Measurements from ENCODE around the gene LGR4.

GRCh38 chr11:27452147-27452546 lies 20.4 kb downstream of the LGR4 start:
- TF ChIP-seq POLR2A (IDR thresholded peaks at IDR 0.05; ENCODE audit: low read depth, low read length) (no peak), BHLHE40 (IDR thresholded peaks at IDR 0.05; ENCODE audit: low read depth, low read length) (no peak), CTCF (conservative IDR thresholded peaks at IDR 0.05; ENCODE audit: low read depth, low read length) (no peak), SMC3 (IDR thresholded peaks at IDR 0.05; ENCODE audit: low read depth, low read length) (no peak), RAD21 (IDR thresholded peaks at IDR 0.05; ENCODE audit: low read length) (no peak), CEBPB (IDR thresholded peaks at IDR 0.05; ENCODE audit: low read depth, low read length) (no peak)

Measured in IMR-90 (cell line).